HepG2 (cell line): ENCODE results near the gene FRMD5. TPM values are rescaled to one million over a fixed set of nuclear protein-coding genes. Genes with fewer than 3 reads are reported as not detected.

Experiments
- ATAC-seq: fragments of 200-7000 bp; cut with Tn5 transposase; 3 replicates; pipeline ENCODE4 v1.9.1; 2020; ENCODE audit warnings: mild to moderate bottlenecking, moderate library complexity
- BruUV-seq: library from RNA; stranded (reverse); fragments of 400-500 nt; replicated peaks from 2 replicates; lab custom pipeline; 2021; lab: Mats Ljungman, UMichigan
- CTCF ChIA-PET: fragments of 300-600 bp; formaldehyde crosslinking; extraction: SDS; loops from one replicate; lab custom pipeline; 2021; ENCODE audit warnings: low total read pairs, inconsistent platforms, low intra/inter-chr PET ratio; lab: Yijun Ruan, JAX
- POLR2A ChIA-PET: fragments of 350-600 bp; sonication (Branson Sonifier 250); formaldehyde crosslinking; loops from one replicate; lab custom pipeline; 2020; ENCODE audit warnings: antibody characterized with exemption, inconsistent platforms; lab: Yijun Ruan, JAX
- DNase-seq: peaks from one replicate; pipeline ENCODE4 v3.0.0-alpha.2; 2015; ENCODE audit warnings: low spot score
- FAIRE-seq: peaks from 3 replicates; lab custom pipeline; 2011; peaks lifted over from hg19 to GRCh38; lab: Jason Lieb, UNC
- H2AFZ ChIP-seq: one replicate; pipeline ENCODE4 v1.6.1; 2011; ENCODE audit warnings: low read length, inconsistent platforms
- H3K27ac ChIP-seq: fragments of 300-600 bp; 3 replicates; pipeline ENCODE4 v1.8.0; 2011; ENCODE audit warnings: mixed run types, mild to moderate bottlenecking, mixed read lengths, low read length, inconsistent platforms; ENCODE audit not compliant: insufficient read depth; ENCODE audit errors: extremely low read length
- H3K27me3 ChIP-seq, 2 experiments: fragments of 200-600 bp in 1 of 2; 2 replicates in 1 of 2; 3 replicates in 1 of 2; pipeline versions ENCODE4 v1.6.0 to v1.8.0; 2011; ENCODE audit warnings: low read length in 2 of 2, mild to moderate bottlenecking in 2 of 2, moderate library complexity in 2 of 2, inconsistent platforms in 1 of 2; ENCODE audit not compliant: insufficient read depth in 2 of 2, control insufficient read depth in 1 of 2
- H3K36me3 ChIP-seq, 2 experiments: fragments of 200-600 bp in 1 of 2; replicated peaks in 1 of 2; 2 replicates in 1 of 2; 3 replicates in 1 of 2; pipeline versions ENCODE4 v1.5.1 to v1.8.0; 2011; ENCODE audit warnings: low read length in 2 of 2, inconsistent platforms in 1 of 2; ENCODE audit not compliant: insufficient read depth in 2 of 2, control insufficient read depth in 1 of 2
- H3K4me1 ChIP-seq: 2 replicates; pipeline ENCODE4 v1.5.1; 2012; ENCODE audit warnings: low read length, inconsistent platforms; ENCODE audit not compliant: insufficient read depth
- H3K4me2 ChIP-seq: 2 replicates; pipeline ENCODE4 v1.6.0; 2011; ENCODE audit warnings: low read depth, low read length, inconsistent platforms
- H3K4me3 ChIP-seq, 3 experiments: fragments of 200-600 bp in 1 of 3; sonication (generic), shearing (Covaris generic) in 1 of 3; replicated peaks in 1 of 3; 2 replicates each; pipeline ENCODE4 v1.5.1; 2011 to 2016; ENCODE audit warnings: low read length in 3 of 3, inconsistent platforms in 2 of 3, low read depth in 2 of 3, mild to moderate bottlenecking in 2 of 3, control low read depth in 1 of 3, mixed read lengths in 1 of 3; ENCODE audit not compliant: insufficient read depth in 1 of 3
- H3K79me2 ChIP-seq: one replicate; pipeline ENCODE4 v1.6.1; 2011; ENCODE audit warnings: low read length, inconsistent platforms; ENCODE audit not compliant: insufficient read depth
- H3K9ac ChIP-seq: 2 replicates; pipeline ENCODE4 v1.6.0; 2011; ENCODE audit warnings: mild to moderate bottlenecking, low read depth, low read length, inconsistent platforms; ENCODE audit not compliant: insufficient read depth
- H3K9me3 ChIP-seq: 2 replicates; pipeline ENCODE4 v1.5.1; 2012; ENCODE audit warnings: mild to moderate bottlenecking, low read length
- H4K20me1 ChIP-seq: 2 replicates; pipeline ENCODE4 v1.6.0; 2011; ENCODE audit warnings: inconsistent platforms, mild to moderate bottlenecking, low read length, moderate library complexity; ENCODE audit not compliant: insufficient read depth
- AFF4 ChIP-seq: sonication (generic); formaldehyde crosslinking; IDR thresholded peaks from 2 replicates; pipeline ENCODE4 v1.4.0; 2020; ENCODE audit warnings: missing genetic modification reagents
- AKAP8 ChIP-seq: sonication (generic); formaldehyde crosslinking; IDR thresholded peaks from 2 replicates; pipeline ENCODE4 v1.5.1; 2020; ENCODE audit warnings: mild to moderate bottlenecking, missing genetic modification reagents
- MIER2 ChIP-seq: IDR thresholded peaks from 2 replicates; pipeline ENCODE4 v1.6.1; 2016; ENCODE audit warnings: missing biosample characterization, missing genetic modification reagents
- NFAT5 ChIP-seq: sonication (generic); formaldehyde crosslinking; IDR thresholded peaks from 2 replicates; pipeline ENCODE4 v1.4.0; 2020; ENCODE audit warnings: missing genetic modification reagents
- NKX3-1 ChIP-seq: sonication (generic); formaldehyde crosslinking; IDR thresholded peaks from 2 replicates; pipeline ENCODE4 v1.5.0; 2020; ENCODE audit warnings: missing genetic modification reagents
- TSC22D2 ChIP-seq: sonication (generic); formaldehyde crosslinking; IDR thresholded peaks from 2 replicates; pipeline ENCODE4 v1.5.1; 2020; ENCODE audit warnings: missing genetic modification reagents, mild to moderate bottlenecking, borderline replicate concordance
- ZNF251 ChIP-seq: sonication (generic); formaldehyde crosslinking; IDR thresholded peaks from 2 replicates; pipeline ENCODE4 v1.9.0; 2021; ENCODE audit warnings: mild to moderate bottlenecking, missing genetic modification reagents
- ZNF350 ChIP-seq: sonication (generic); formaldehyde crosslinking; IDR thresholded peaks from 2 replicates; pipeline ENCODE4 v1.4.0; 2020; ENCODE audit warnings: mild to moderate bottlenecking, low read depth, missing genetic modification reagents, borderline replicate concordance
- WGBS: methylation state at CpG from one replicate; pipeline ENCODE4 v1.1.6; 2017; ENCODE audit warnings: low lambda C conversion rate; 5-methylcytosine and 5-hydroxymethylcytosine counted together
- in situ Hi-C: cut with HindIII; loops from 2 replicates; pipeline ENCODE4 v1.10.0; 2017; ENCODE audit warnings: low pct_unique_long_range_greater_than_20kb; ENCODE audit not compliant: extremely low pct_ligation_motif_present
- intact Hi-C: fragments of 100-400 bp; cut with micrococcal nuclease; formaldehyde crosslinking; loops from one replicate; pipeline ENCODE4 v1.10.0; 2022; ENCODE audit not compliant: unreplicated experiment
- polyA plus RNA-seq, 8 experiments: library from polyadenylated mRNA; depleted of rRNA in 3 of 8; stranded (reverse) in 7 of 8; unstranded in 1 of 8; fragments of >200 nt; fragmentation: Illumina TruSeq in 4 of 8; extraction: Trizol in 4 of 8; gene quantifications; 2 replicates each; pipeline versions ENCODE4 v1.2.1 to v1.2.3, GENCODE V29; 2011 to 2016; ENCODE audit warnings: low read depth in 4 of 8, missing spikeins in 1 of 8, mixed read lengths in 1 of 8; ENCODE audit not compliant: insufficient read depth in 1 of 8
- total RNA-seq, 5 experiments: library from RNA; depleted of rRNA; stranded (reverse); fragments of >200 nt; fragmentation: Illumina TruSeq; extraction: Trizol; gene quantifications; 2 replicates each; pipeline ENCODE4 v1.2.3, GENCODE V29; 2016; ENCODE audit warnings: low read depth in 1 of 5
- TF ChIP-seq, protein P1 (sequence below), 2 experiments: sonication (generic) in 1 of 2; formaldehyde crosslinking in 1 of 2; IDR thresholded peaks; 2 replicates each; pipeline versions ENCODE4 v1.6.1 to v1.9.0; 2014 to 2022; ENCODE audit warnings: antibody characterized with exemption in 1 of 2, borderline replicate concordance in 1 of 2, inconsistent platforms in 1 of 2, low read depth in 1 of 2, missing genetic modification reagents in 1 of 2

The FRMD5 gene
- total and polyA plus RNA-seq, 2 of the 13 experiments (the other 11 are each of a cell fraction or from before 2014, with no cell fraction given), result 0.93 to 1.5 TPM

DNA sequence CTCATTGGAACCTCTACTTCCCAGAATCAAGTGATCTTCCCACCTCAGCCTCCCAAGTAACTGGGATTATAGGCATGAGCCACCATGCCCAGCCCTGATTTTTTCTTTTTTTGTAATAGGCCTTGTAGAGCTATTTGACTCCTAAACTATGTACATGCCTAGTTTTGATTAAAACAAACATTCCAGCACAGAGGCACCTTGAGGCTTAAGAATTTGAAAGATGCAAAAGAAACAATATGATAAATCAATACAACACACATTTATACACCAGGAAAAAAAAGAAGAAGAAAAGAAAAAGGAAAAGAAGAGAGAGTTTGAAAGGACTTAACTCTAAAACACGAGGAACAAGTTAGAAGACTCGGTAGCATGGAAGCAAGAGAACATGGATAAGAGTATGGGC, 13.9 kb upstream of the FRMD5 start:
- Histone ChIP-seq H3K4me3 (no peak overlapping the region), H3K9ac (no peak overlapping the region), H3K79me2 (no peaks in the 10 kb centered on the region), H3K27me3 (peaks cover 0 to 11% of the 10 kb centered on the region in 2 experiments; a peak in 2 of 5 replicates), H3K27ac (no peak overlapping the region), H3K4me1 (no peaks in the 10 kb centered on the region), H2AFZ (no peak overlapping the region), H3K9me3 (no peaks in the 10 kb centered on the region), H3K4me2 (no peak overlapping the region), H3K36me3 (no peaks in the 10 kb centered on the region), H4K20me1 (no peaks in the 10 kb centered on the region)
- DNase-seq (no peak), FAIRE-seq (no peak), ATAC-seq (no peak)
- WGBS, result 22% methylated on average over 2 of the region's 2 CpGs
- intact Hi-C loops, result no loop called here
- CTCF ChIA-PET, result no interaction called here
- BruUV-seq, result no TSS peak
- POLR2A ChIA-PET, result no interaction called here
- in situ Hi-C loops, result no loop called here
- no peak for TF ChIP-seq TSC22D2 (CRISPR knock-in tag)
- no peak for TF ChIP-seq MIER2
- TF ChIP-seq AFF4 (CRISPR knock-in tag), result no peak
- no peak for TF ChIP-seq AKAP8 (CRISPR knock-in tag)
- no peak for TF ChIP-seq NKX3-1 (CRISPR knock-in tag)
- no peak for TF ChIP-seq ZNF350
- TF ChIP-seq ZNF251, result no peak
- TF ChIP-seq, protein P1, sequence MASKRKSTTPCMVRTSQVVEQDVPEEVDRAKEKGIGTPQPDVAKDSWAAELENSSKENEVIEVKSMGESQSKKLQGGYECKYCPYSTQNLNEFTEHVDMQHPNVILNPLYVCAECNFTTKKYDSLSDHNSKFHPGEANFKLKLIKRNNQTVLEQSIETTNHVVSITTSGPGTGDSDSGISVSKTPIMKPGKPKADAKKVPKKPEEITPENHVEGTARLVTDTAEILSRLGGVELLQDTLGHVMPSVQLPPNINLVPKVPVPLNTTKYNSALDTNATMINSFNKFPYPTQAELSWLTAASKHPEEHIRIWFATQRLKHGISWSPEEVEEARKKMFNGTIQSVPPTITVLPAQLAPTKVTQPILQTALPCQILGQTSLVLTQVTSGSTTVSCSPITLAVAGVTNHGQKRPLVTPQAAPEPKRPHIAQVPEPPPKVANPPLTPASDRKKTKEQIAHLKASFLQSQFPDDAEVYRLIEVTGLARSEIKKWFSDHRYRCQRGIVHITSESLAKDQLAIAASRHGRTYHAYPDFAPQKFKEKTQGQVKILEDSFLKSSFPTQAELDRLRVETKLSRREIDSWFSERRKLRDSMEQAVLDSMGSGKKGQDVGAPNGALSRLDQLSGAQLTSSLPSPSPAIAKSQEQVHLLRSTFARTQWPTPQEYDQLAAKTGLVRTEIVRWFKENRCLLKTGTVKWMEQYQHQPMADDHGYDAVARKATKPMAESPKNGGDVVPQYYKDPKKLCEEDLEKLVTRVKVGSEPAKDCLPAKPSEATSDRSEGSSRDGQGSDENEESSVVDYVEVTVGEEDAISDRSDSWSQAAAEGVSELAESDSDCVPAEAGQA (IDR thresholded peaks at IDR 0.05; ENCODE audit: low read depth), result no peak
- TF ChIP-seq, protein P1 (CRISPR knock-in tag; IDR thresholded peaks at IDR 0.05; ENCODE audit: borderline replicate concordance), result no peak
- no peak for TF ChIP-seq NFAT5 (CRISPR knock-in tag)
